ENCODE results near the gene LARP6. TPM values are rescaled to one million over a fixed set of nuclear protein-coding genes. Genes with fewer than 3 reads are reported as not detected.

Gene LARP6
- total and polyA plus RNA-seq, 2 experiments from 2014 or later: 20.0 to 22.4 TPM

GRCh38 chr15:70859998-70860397 is 6.0 kb upstream of the LARP6 start (continued):
- TF ChIP-seq EZH2 (IDR thresholded peaks at IDR 0.05; ENCODE audit: low read depth, unreplicated experiment): no peak
- TF ChIP-seq ZNF331 (CRISPR knock-in tag; IDR thresholded peaks at IDR 0.05; ENCODE audit: low read depth): no peak
- TF ChIP-seq ZNF462 (CRISPR knock-in tag; IDR thresholded peaks at IDR 0.05): no peak
- no peak for TF ChIP-seq CREB1 (CRISPR knock-in tag; IDR thresholded peaks at IDR 0.05; ENCODE audit: low read depth)
- no peak for TF ChIP-seq NANOG (IDR thresholded peaks at IDR 0.05; ENCODE audit: borderline replicate concordance)
- TF ChIP-seq ZNF114 (CRISPR knock-in tag; IDR thresholded peaks at IDR 0.05): no peak

- ATAC-seq: no peak
- no peak overlapping the region for H3K27ac ChIP-seq (ENCODE audit: low read depth)
- Mint-ChIP-seq H3K4me1 (peaks cover 4% of the 10 kb centered on the region; the same call in 2 of the 3 replicates), H3K9me3 (0 out of 3 replicates have a peak, but pooled peaks cover 3% of the 10 kb centered on the region), H3K27ac (no peak overlapping the region), H3K36me3 (ENCODE audit: low read depth) (no peaks in the 10 kb centered on the region; the same call in 2 of the 3 replicates), H3K4me3 (no peak overlapping the region; the same call in 2 of the 3 replicates), H3K27me3 (ENCODE audit: insufficient read depth, low read depth, poor library complexity) (peaks cover 4% of the 10 kb centered on the region)
- H3K4me3 ChIP-seq: no peak overlapping the region
- H3K9me2 ChIP-seq (ENCODE audit: insufficient read depth): no peaks in the 10 kb centered on the region
- H3K79me2 ChIP-seq (replicated peaks; ENCODE audit: insufficient read depth): no peaks in the 10 kb centered on the region
- peaks cover 10% of the 10 kb centered on the region for H3K27me3 ChIP-seq (ENCODE audit: insufficient read depth)
- H3F3A ChIP-seq (replicated peaks; ENCODE audit: low read depth): no peaks in the 10 kb centered on the region
- no peaks in the 10 kb centered on the region for H4K20me1 ChIP-seq (replicated peaks; ENCODE audit: insufficient read depth)
- H3K4me1 ChIP-seq (ENCODE audit: insufficient read depth): no peaks in the 10 kb centered on the region
- no peak overlapping the region for H3K4me2 ChIP-seq
- no peak overlapping the region for H2AFZ ChIP-seq
- no peaks in the 10 kb centered on the region for H3K36me3 ChIP-seq (ENCODE audit: insufficient read depth)
- no peak for DNase-seq (ENCODE audit: low spot score)
- no peak for TF ChIP-seq REST (IDR thresholded peaks at IDR 0.05; ENCODE audit: unreplicated experiment)
- TF ChIP-seq ZNF331 (CRISPR knock-in tag; IDR thresholded peaks at IDR 0.05; ENCODE audit: low read depth): no peak
- no peak for TF ChIP-seq EZH2phosphoT487 (IDR thresholded peaks at IDR 0.05; ENCODE audit: unreplicated experiment)
- TF ChIP-seq JUNB (IDR thresholded peaks at IDR 0.05; ENCODE audit: unreplicated experiment): no peak
- no peak for TF ChIP-seq ZNF114 (CRISPR knock-in tag; IDR thresholded peaks at IDR 0.05)
- TF ChIP-seq EZH2 (IDR thresholded peaks at IDR 0.05; ENCODE audit: low read depth, unreplicated experiment): no peak
These were observed 5.5 kb upstream of the LARP6 start for GRCh38 chr15:70859322-70859908.

All from GM23338 (cell line).